GM13976 (cell line): ENCODE measurements around the gene PATJ.

Source experiments
- DNase-seq: peaks from one replicate; pipeline ENCODE4 v3.0.0; 2012; ENCODE audit warnings: low spot score
- in situ Hi-C: fragments of 300-500 bp; cut with MboI; formaldehyde crosslinking; loops from one replicate; pipeline ENCODE4 v1.12.0; 2022; ENCODE audit warnings: low sequenced_read_pairs, mixed read lengths, inconsistent platforms; ENCODE audit not compliant: unreplicated experiment
- TF ChIP-seq, protein P1 (sequence below): IDR thresholded peaks from 2 replicates; pipeline ENCODE4 v1.5.1; 2012; ENCODE audit warnings: borderline replicate concordance, mild to moderate bottlenecking; ENCODE audit not compliant: insufficient read depth; ENCODE audit errors: extremely low read depth, missing control alignments, control extremely low read depth

PATJ gene

DNA sequence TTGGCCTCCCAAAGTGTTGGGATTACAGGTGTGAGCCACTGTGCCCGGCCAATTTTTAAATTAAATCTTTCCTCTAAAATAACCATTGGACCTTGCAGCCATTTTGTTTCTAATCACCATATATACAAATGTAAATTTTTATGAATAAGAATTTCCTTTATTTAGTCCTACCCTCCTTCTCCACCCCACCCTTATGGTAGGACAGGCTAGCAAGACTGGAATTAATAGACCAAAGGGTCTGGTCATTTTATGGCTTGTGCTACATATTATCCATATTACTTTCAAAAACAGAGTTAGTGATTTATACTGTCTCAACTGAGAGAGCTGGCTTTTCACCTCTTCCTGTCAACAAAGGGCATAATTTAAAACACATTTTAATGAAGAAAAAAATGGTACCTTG is 478.9 kb downstream of the PATJ start:
- TF ChIP-seq, protein P1, sequence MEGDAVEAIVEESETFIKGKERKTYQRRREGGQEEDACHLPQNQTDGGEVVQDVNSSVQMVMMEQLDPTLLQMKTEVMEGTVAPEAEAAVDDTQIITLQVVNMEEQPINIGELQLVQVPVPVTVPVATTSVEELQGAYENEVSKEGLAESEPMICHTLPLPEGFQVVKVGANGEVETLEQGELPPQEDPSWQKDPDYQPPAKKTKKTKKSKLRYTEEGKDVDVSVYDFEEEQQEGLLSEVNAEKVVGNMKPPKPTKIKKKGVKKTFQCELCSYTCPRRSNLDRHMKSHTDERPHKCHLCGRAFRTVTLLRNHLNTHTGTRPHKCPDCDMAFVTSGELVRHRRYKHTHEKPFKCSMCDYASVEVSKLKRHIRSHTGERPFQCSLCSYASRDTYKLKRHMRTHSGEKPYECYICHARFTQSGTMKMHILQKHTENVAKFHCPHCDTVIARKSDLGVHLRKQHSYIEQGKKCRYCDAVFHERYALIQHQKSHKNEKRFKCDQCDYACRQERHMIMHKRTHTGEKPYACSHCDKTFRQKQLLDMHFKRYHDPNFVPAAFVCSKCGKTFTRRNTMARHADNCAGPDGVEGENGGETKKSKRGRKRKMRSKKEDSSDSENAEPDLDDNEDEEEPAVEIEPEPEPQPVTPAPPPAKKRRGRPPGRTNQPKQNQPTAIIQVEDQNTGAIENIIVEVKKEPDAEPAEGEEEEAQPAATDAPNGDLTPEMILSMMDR, result no peak
- no peak for DNase-seq
- in situ Hi-C loops, result no loop called here

DNA sequence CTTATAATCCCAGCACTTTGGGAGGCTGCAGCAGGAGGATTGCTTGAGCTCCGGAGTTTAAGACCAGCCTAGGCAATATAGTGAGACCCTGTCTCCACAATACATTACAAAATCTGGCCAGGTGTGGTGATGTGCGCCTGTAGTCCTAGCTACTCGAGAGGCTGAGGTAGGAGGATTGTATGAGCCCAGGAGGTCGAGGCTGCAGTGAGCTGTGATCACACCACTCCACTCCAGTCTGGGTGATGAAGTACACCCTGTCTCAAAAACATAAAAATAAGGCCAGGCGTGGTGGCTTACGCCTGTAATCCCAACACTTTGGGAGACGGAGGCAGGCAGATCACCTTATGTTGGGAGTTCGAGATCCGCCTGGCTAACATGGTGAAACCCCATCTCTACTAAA is 480.0 kb downstream of the PATJ start:
- in situ Hi-C loops, result no loop called here
- no peak for DNase-seq
- TF ChIP-seq, protein P1, result no peak

DNA sequence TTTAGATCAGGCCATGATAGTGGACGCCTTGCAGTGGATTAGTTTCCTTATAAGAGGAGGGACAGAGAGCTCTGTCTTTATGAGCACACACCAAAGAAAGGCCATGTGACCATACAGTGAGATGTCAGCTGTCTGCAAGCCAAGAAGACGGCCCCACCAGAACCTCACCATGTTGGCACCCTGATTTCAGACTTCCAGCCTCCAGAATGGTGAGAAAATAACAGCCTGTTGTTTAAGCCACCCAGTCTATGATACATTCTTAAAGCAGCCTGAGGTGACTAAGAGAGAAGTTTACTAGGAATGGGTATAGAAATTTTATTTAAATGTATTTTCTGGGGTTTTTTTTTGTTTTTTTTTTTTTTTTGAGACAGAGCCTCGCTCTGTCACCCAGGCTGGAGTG is 481.9 kb downstream of the PATJ start:
- DNase-seq, result no peak
- TF ChIP-seq, protein P1, result no peak
- in situ Hi-C loops, result no loop called here

DNA sequence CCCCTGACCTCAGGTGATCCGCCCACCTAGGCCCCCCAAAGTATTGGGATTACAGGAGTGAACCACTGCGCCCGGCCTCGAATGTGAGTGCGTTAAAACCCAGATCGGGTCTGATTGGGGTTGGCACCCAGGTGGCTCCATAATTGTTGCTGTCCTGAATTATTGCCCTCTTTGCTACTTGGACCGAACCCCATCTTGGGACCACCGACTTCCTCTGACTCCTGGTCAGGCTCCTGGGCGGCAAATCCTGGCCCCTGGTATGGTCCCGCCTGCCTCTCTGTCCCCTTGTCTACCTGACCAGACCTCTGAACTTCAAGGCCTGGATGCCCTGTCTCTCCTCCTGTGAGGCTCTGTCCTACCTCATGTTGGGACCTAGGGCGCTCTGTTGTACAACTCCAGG is 485.2 kb downstream of the PATJ start:
- DNase-seq, result no peak
- in situ Hi-C loops, result no loop called here
- TF ChIP-seq, protein P1, result no peak
